Activated CD4-positive, alpha-beta T cell treated with anti-CD3 and anti-CD28 coated beads for 48 hours (primary cell): ENCODE results near the gene HDGFL2.

Experiments
- DNase-seq: peaks from one replicate; pipeline ENCODE4 v3.0.0-alpha.2; 2020

The HDGFL2 gene

DNA sequence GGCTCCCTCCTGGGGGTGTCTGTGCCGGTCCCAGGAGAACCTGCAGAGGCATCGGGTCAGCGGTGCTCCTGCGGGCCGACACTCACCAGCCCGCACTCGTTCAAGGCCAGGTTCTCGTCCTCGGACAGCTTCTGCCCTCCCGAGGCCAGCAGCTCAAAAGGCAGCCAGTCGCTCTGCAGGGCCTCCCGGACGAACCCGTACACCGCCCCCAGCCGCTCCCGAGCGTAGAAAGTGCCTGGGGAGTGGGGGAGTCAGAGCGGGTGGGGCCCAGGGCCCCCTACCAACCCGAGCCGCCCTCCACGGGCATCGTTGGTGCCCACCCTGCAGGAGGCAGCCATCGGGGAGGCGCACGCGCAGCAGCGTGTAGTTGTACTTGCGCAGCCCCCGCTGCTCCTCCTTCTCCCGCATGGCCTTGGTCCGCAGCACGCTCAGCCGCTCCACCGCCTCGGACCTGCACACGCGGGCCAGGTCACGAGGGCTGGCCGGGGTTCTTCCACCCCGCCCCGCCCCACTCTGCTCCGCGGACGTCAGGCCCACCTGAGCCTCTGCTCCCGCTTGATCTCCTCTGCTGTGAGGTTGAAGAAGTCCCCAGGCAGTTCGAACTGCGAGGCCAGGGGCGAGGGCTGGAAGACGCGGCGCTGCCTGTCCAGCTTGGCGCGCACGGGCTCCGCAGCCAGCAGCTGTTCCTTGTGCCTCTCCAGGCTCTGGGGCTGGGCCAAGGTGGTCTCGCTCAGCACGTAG, 26.0 kb upstream of the HDGFL2 start:
- no peak for DNase-seq

- no peak for DNase-seq
These were observed 25.3 kb upstream of the HDGFL2 start for GRCh38 chr19:4446704-4447200.

GRCh38 chr19:4447327-4448146, 24.6 kb upstream of the HDGFL2 start:
- no peak for DNase-seq

GRCh38 chr19:4448147-4448985, 23.7 kb upstream of the HDGFL2 start:
- DNase-seq, result no peak

GRCh38 chr19:4449022-4449638, 23.0 kb upstream of the HDGFL2 start:
- no peak for DNase-seq

GRCh38 chr19:4449639-4450028, 22.5 kb upstream of the HDGFL2 start:
- no peak for DNase-seq

DNA sequence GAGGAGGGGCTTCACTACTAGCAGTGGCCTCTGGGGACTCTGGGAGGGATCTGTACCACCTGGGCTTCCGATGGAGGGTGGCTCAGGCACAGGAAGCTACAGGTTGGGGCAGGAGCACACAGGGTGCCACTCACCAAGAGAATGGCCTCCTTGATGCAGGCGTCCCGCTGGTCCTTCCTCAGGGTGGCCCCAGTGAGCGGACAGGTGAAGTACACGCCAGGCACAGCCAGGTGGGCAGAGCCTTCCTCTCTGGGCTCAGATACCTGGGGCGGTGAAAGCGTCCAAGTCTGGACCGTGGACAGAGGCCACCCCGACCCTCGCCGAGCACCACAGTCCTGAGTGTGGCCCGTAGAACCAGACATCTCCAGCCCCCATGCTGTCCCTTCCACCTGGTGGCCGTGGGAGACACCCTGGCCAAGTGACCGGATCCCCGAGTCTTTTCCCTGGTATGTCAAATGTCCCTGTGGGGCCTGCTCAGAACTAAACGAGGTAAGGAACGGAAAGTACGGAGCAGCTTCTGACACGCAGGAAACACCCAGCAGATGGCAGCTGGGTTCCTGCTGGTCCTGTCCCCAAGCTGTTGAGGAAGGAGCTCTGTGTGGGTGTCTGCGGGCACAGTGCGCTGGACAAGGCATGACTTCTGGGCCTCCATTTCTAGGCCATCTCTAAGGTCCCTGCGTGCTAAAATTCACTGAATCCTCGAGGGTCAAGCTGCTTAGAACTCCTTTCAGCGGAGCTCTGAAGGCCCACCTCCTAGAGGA, 19.7 kb upstream of the HDGFL2 start:
- DNase-seq, result no peak

- no peak for DNase-seq
These were observed 18.6 kb upstream of the HDGFL2 start for GRCh38 chr19:4453232-4454179.

DNA sequence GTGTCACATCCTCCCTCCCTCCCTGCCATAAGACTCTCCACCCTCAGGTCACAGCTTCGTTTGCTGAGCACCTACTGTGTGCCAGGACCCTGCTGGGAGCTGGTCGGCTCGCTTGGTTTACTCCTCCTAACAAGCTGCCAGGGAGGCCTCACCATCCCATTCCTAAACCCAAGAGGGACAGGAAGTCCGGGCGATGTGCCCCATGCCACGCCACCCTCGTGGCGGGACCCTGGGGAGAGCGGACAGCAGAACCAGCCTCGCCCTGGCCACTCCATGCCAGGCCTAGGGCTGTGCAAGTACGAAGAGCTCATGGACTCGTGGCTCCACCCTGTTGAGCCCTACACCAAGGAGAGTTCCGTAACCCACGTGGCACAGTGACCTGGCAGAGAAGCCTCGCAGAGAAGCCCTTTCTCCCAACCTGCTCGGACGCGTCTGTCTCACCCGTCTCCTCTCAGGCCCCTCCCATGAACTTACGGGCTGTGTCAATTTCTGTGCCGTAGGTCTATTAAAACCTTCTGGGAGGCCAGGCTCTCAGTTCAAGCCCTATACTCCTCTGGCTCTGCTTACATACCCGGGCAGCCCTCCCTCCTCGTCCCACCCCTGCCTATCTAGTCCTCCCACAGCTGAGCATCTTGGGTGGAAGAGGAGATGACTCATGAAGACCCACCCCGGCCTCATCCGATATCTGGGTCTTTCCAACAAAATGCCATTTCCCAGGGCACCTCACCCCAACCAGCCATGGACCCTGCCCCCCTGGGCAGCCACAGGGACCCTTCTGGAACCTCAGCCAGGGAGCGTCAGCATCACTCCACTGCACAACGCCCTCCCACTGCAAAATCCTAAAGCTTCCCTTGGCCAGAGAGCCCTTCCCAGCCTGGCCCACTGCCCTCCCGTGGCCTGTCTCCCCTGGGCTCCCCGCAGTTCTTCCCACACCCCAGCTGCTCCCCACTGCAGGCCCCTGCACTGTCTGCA, 17.1 kb upstream of the HDGFL2 start:
- DNase-seq, result no peak

DNA sequence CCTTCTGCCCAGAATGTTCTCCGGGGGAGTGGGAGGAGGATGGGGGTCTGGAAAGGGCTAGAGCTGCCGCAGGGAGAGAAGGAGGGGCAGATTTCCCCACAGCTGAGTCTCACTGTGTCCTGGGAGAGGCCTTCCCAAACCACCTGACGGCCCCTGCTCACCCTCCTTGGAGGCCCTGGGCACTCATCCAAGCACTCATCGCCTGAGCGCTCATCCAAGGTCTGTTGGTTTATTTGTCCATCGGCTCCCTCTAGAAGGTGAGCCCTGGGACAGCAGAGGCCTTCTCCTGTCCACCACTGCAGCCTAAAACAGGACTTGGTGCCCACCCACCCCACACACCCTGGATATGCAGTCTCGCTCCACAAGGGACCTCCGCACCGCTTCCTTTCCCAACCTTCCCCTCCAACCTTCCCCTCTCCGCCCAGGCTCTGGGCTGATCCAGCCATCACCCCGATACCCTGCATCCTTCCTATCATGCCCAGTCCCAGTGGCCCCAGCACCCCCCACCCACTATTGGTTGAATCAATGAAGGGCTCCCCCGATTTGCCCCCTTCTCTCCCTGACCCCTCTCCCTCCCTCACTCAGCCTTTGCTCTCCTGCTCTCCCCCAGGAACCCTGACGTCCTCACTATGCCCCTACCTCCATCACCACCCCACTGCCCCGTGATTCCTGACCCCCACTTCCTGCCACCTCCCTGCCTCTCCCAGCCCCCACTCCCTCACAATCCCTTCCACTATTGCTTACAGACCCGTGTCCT, 16.2 kb upstream of the HDGFL2 start:
- no peak for DNase-seq

DNA sequence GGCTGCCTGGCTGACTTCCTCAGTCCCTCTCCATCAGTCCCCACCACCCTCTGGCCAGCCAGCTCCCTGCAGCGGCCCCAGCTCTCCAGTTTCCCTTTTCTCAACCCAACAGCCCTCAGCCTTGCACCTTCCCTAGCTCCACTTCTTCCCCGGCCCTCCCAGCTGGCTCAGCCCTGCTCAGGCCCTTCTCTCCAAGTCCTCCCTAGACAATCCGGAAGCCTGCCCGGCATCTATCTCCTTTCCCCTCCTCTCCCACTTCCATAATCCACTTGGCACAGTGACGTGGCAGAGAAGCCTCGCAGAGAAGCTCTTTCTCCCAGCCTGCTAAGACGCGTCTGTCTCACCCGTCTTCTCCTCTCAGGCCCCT, 15.6 kb upstream of the HDGFL2 start:
- no peak for DNase-seq

DNA sequence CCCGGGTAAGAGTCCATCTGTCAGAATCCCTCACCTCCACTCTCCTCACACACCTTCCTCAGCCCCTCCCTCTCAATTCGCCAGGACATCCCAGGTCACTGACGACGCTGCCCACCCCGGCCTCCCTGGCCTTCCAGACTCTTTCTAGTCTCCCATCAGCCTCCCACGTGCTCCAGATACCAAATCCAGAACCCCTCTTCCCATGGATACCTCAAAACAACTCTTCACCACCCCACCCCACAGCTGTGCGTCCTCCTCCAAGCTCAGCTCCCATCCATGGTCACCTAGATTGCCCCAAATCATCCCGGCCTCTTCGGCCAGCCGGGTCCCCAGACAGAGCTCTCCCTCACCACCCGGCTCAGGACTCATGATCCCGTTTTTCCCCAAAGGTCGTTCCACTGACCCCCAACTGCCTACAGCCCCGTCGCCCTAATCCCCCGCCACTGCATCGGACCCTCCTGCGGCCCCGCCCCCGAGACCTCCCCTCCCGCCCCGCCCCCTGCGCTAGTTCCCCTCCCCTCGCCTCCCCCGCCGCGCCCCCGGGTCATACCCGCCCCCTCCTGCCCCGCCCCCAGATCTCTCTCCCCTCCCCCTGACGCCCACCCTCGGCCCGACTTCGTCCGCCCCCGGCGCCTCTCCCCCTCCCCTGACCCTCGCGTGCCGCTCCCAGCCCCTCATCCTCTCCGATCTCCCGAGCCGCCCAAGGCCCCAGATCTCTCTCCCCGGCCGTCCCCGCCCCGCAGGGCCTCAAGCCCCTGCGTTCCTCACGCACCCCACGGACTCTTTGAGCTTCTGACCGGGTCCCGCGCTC, 15.0 kb upstream of the HDGFL2 start:
- peak; percentile 48 for DNase-seq

DNA sequence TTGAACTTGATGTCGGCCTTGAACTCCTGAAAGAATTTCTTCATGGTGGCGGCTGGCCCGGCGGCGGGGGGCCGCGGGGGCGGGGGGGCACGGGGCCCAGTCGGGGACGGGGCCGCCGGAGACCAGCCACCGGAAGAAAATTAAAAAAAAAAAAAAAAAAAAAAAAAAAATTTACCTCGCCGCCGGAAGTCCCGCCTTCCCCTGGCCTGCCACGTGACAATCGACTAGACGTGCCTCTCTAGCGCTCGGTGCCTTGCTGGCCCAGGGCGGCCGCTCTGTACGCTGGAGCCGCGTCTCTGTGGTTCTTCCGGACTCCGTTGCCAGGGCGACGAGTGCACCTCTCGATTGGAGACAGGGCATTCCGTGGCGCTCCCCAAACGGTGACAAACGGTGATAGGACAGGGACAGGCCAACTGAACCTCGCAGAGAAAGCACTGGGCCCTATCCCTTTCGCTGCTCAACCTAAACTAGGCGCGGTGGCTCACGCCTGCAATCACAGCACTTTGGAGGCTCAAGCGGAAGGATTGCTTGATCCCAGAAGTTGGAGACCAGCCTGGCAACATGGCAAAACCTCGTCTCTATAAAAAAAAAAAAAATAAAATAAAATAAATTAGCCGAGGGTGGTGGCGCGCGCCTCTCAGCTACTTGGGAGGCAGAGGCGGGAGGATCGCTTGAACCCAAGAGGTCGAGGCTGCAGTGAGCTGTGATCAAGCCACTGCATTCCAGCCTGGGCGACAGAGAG, 14.3 kb upstream of the HDGFL2 start, which contains the start of gene UBXN6:
TSS of gene UBXN6 (minus strand) at position 141 of the 742 bp plus-strand sequence. CDS start at position 44, 97 bp downstream.
- DNase-seq, result peak; percentile 98

GRCh38 chr19:4464815-4465581, 7.1 kb upstream of the HDGFL2 start:
- no peak for DNase-seq

GRCh38 chr19:4467835-4468234, 4.3 kb upstream of the HDGFL2 start:
- no peak for DNase-seq
